ENCODE data around the gene LIMK1. TPM values are rescaled to one million over a fixed set of nuclear protein-coding genes. Genes with fewer than 3 reads are reported as not detected.
"Not testable (repeated sequence)": the region's sequence is repeated elsewhere in the genome, so short reads cannot be mapped to it uniquely, and the experiment has no call there.

Gene LIMK1
- total and polyA plus RNA-seq, 5 donors: 7.6 to 13.5 (median 11.5) TPM

GRCh38 chr7:74046581-74046980, 37.0 kb upstream of the LIMK1 start:
- WGBS: 95% methylated on average over 7 of the region's 7 CpGs
- DNase-seq: peak in 2 of 3 donors; percentile 22 to 47
- intact Hi-C loops (cut with DNase I); H3K27me3 ChIP-seq (ENCODE audit: control insufficient read depth, insufficient read depth); H3K9me3 ChIP-seq (ENCODE audit: control insufficient read depth, low read length); H3K4me1 ChIP-seq (ENCODE audit: control insufficient read depth, insufficient read depth, low read length); ATAC-seq; H3K27ac ChIP-seq (ENCODE audit: low read length); H3K4me3 ChIP-seq (ENCODE audit: low read length): not testable (repeated sequence)

GRCh38 chr7:74047804-74048380, 35.7 kb upstream of the LIMK1 start:
- Histone ChIP-seq H3K27me3 (ENCODE audit: control insufficient read depth, insufficient read depth) (no peaks in the 10 kb centered on the region), H3K27ac (ENCODE audit: low read length) (no peak overlapping the region), H3K4me1 (ENCODE audit: control insufficient read depth, insufficient read depth, low read length) (no peaks in the 10 kb centered on the region), H3K4me3 (ENCODE audit: low read length) (no peak overlapping the region), H3K9me3 (ENCODE audit: control insufficient read depth, low read length) (no peaks in the 10 kb centered on the region)
- intact Hi-C loops (cut with DNase I): no loop called here
- no peak for ATAC-seq
- 86% methylated on average over 5 of the region's 5 CpGs for WGBS
- peak in 2 of 3 donors; percentile 26 to 44 for DNase-seq

- Histone ChIP-seq H3K9me3 (ENCODE audit: control insufficient read depth, low read length) (no peaks in the 10 kb centered on the region), H3K27ac (ENCODE audit: low read length) (no peak overlapping the region), H3K4me3 (ENCODE audit: low read length) (no peak overlapping the region), H3K4me1 (ENCODE audit: control insufficient read depth, insufficient read depth, low read length) (no peaks in the 10 kb centered on the region), H3K27me3 (ENCODE audit: control insufficient read depth, insufficient read depth) (no peaks in the 10 kb centered on the region)
- ATAC-seq: no peak
- intact Hi-C loops (cut with DNase I): no loop called here
- 96% methylated on average over 2 of the region's 2 CpGs for WGBS
- DNase-seq: no peak
Observed at GRCh38 chr7:74048999-74049599, 34.5 kb upstream of the LIMK1 start.

DNA sequence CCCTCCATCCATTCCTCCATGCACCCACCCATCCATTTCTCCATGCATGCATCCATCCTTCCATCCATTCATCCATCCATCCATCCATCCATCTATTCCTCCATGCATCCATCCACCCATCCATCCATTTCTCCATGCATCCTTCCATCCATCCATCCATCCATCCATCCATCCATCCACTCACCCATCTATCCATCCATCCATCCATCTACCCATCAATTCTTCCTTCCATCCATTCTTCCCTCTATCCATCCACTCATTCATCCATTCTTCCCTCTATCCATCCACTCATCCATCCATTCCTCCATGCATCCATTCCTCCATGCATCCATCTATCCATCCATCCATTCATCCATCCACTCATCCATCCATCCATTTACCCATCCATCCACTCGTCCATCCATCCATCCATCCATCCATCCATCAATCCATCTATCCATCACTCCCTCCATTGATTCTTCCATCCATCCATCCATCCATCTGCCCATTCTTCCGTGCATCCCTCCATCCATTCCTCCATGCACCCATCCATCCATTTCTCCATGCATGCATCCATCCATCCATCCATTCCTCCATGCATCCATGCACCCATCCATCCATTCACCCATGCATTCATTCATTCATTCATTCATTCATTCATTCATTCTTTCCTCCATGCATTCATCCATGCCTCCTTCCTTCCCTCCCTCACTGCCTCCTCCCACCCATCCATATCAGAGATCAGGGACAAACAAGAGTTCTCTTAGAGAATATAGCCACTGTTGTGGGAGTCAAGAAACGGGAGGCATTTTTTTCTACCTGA, 33.4 kb upstream of the LIMK1 start:
- ATAC-seq (no peak), DNase-seq (peak in 1 of 3 donors; percentile 1)
- Histone ChIP-seq H3K4me3 (ENCODE audit: low read length) (no peak overlapping the region), H3K4me1 (ENCODE audit: control insufficient read depth, insufficient read depth, low read length) (no peaks in the 10 kb centered on the region), H3K27ac (ENCODE audit: low read length) (no peak overlapping the region), H3K27me3 (ENCODE audit: control insufficient read depth, insufficient read depth) (no peaks in the 10 kb centered on the region), H3K9me3 (ENCODE audit: control insufficient read depth, low read length) (no peaks in the 10 kb centered on the region)
- WGBS: 87% methylated on average over 3 of the region's 3 CpGs
- intact Hi-C loops (cut with DNase I): no loop called here

DNA sequence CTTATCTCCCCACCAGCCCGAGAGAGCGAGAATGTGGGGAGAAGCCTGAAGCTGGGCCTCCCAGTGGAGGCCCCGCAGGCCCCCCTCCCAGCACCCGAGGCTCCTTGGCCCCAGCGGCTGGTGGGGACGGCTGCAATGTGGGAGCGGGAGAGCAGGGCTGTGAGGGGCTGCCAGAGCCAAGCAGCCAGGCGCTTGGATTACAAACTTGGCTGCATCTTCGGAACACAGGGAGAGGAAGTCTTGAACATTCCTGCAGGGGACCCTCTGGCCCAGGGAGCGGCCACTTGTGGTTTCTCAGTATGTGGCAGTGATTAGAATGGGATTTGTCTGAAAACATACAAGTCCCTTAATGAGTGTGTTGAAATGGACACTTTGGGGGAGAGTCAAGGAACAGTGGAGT, 32.4 kb upstream of the LIMK1 start:
- DNase-seq (peak; percentile 35 to 75 (median 65)), ATAC-seq (peak in 1 of 2 donors; percentile 65)
- 58% methylated on average over 10 of the region's 10 CpGs for WGBS
- Histone ChIP-seq H3K4me1 (ENCODE audit: control insufficient read depth, insufficient read depth, low read length) (no peaks in the 10 kb centered on the region), H3K27ac (ENCODE audit: low read length) (no peak overlapping the region), H3K9me3 (ENCODE audit: control insufficient read depth, low read length) (no peaks in the 10 kb centered on the region), H3K4me3 (ENCODE audit: low read length) (no peak overlapping the region), H3K27me3 (ENCODE audit: control insufficient read depth, insufficient read depth) (no peaks in the 10 kb centered on the region)
- intact Hi-C loops (cut with DNase I): no loop called here

GRCh38 chr7:74051629-74052410, 31.8 kb upstream of the LIMK1 start:
- Histone ChIP-seq H3K27me3 (ENCODE audit: control insufficient read depth, insufficient read depth) (no peaks in the 10 kb centered on the region), H3K9me3 (ENCODE audit: control insufficient read depth, low read length) (no peaks in the 10 kb centered on the region), H3K4me3 (ENCODE audit: low read length) (no peak overlapping the region), H3K4me1 (ENCODE audit: control insufficient read depth, insufficient read depth, low read length) (no peaks in the 10 kb centered on the region), H3K27ac (ENCODE audit: low read length) (no peak overlapping the region)
- WGBS: 72% methylated on average over 16 of the region's 16 CpGs
- peak in 1 of 2 donors; percentile 7 for ATAC-seq
- intact Hi-C loops (cut with DNase I): no loop called here
- peak; percentile 21 to 54 (median 49) for DNase-seq

DNA sequence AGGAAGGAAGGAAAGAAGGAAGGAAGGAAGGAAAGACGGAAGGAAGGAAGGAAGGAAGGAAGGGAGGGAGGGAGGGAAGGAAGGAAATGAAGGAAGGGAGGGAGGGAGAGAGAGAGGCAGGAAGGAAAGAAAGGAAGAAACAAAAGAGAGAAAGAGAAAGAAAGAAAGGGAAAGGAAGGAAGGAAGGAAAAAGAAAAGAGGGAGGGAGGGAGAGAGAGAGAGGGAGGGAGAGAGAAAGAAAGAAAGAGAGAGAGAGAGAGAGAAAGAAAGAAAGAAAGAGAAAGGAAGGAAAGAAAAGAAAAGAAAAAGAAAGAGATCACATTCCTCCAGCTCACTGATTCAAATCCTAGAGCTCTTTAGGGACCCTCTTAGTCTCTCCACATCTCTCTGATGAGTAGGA, 31.0 kb upstream of the LIMK1 start:
- no peak for DNase-seq
- no peak for ATAC-seq
- Histone ChIP-seq H3K27ac (ENCODE audit: low read length) (no peak overlapping the region), H3K27me3 (ENCODE audit: control insufficient read depth, insufficient read depth) (no peaks in the 10 kb centered on the region), H3K9me3 (ENCODE audit: control insufficient read depth, low read length) (no peaks in the 10 kb centered on the region), H3K4me1 (ENCODE audit: control insufficient read depth, insufficient read depth, low read length) (no peaks in the 10 kb centered on the region), H3K4me3 (ENCODE audit: low read length) (no peak overlapping the region)
- 61% methylated on average over 1 of the region's 1 CpG for WGBS
- intact Hi-C loops (cut with DNase I): no loop called here

DNA sequence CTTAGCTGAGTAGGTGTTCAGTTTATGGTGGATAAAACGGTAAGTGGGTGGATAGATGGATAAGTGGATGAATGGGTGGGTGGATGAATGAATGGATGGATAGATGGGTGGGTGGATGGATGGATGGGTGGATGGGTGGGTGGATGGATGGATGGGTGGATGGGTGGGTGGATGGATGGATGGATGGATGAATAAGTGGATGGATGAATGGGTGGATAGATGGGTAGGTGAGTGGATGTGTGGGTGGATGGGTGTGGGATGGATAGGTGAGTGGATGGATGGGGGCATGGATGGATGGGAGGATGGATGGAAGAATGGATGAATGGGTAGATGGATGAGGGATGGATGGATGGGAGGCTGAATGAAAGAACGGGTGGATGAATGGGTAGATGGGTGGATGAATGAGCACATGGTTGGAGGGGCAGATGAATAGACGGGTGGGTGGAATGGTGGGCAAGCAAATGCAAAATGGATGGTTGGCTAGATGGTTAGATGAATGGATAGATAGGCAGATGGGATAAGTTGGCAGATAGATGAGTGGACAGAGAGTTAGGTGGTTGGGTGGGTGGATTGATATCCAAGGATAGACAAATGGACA, 29.9 kb upstream of the LIMK1 start:
- DNase-seq (no peak), ATAC-seq (no peak)
- Histone ChIP-seq H3K9me3 (ENCODE audit: control insufficient read depth, low read length) (no peaks in the 10 kb centered on the region), H3K4me3 (ENCODE audit: low read length) (no peak overlapping the region), H3K4me1 (ENCODE audit: control insufficient read depth, insufficient read depth, low read length) (no peaks in the 10 kb centered on the region), H3K27me3 (ENCODE audit: control insufficient read depth, insufficient read depth) (no peaks in the 10 kb centered on the region), H3K27ac (ENCODE audit: low read length) (no peak overlapping the region)
- 89% methylated on average over 3 of the region's 3 CpGs for WGBS
- intact Hi-C loops (cut with DNase I): no loop called here

DNA sequence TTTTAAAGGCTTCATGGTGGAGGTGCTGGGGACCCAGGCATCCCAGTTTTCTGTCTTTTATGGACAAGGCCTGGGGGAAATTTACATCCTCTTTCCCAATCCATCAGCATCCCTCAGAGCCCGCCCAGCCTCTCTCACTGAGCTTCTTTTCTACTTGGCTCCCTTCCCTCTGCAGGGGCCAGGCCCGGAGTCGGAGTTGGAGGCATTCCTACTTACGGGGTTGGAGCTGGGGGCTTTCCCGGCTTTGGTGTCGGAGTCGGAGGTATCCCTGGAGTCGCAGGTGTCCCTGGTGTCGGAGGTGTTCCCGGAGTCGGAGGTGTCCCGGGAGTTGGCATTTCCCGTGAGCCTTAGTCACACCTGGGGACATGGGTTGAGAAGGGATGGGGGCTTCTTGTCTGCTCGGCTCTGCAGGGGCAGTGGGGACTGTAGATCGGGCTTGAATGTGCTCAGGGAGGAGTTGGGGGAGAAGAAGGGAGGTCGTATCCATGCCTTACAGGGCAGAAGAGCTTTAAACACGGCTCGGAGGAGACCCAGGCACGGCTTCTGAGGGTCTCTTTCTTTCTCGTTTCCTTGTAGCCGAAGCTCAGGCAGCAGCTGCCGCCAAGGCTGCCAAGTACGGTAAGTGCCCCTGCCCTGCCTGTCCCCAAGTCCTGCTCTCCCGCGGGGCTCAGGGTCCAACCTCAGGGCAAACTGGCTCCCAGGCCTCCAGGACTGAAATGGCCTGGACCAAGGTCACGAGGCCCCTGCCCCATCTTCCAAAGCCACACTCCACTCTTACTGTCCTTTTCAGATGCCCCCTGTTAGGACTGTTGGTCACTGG, 27.3 kb upstream of the LIMK1 start:
- DNase-seq: peak in 2 of 3 donors; percentile 18 to 55
- Histone ChIP-seq H3K27me3 (ENCODE audit: control insufficient read depth, insufficient read depth) (no peaks in the 10 kb centered on the region), H3K4me3 (ENCODE audit: low read length) (no peak overlapping the region), H3K9me3 (ENCODE audit: control insufficient read depth, low read length) (no peaks in the 10 kb centered on the region), H3K27ac (ENCODE audit: low read length) (no peak overlapping the region), H3K4me1 (ENCODE audit: control insufficient read depth, insufficient read depth, low read length) (no peaks in the 10 kb centered on the region)
- intact Hi-C loops (cut with DNase I): no loop called here
- no peak for ATAC-seq
- WGBS: 83% methylated on average over 26 of the region's 26 CpGs
